ENCODE data around the gene TMEM263. TPM values are rescaled to one million over a fixed set of nuclear protein-coding genes. Genes with fewer than 3 reads are reported as not detected.

Gene TMEM263
- total RNA-seq, 1 experiment from 2014 or later: 11.8 TPM

GRCh38 chr12:106934277-106934676 lies 21.4 kb upstream of the TMEM263 start:
- no peaks in the 10 kb centered on the region for H4K20me1 ChIP-seq (ENCODE audit: control insufficient read depth, insufficient read depth, insufficient read length)
- DNase-seq: no peak
- H3K9me3 Mint-ChIP-seq: peaks cover 4 to 11% of the 10 kb centered on the region in 2 experiments; a peak in 3 of 5 replicates
- no peak overlapping the region for H2AFZ ChIP-seq (ENCODE audit: low read length)
- H3T11ph ChIP-seq (ENCODE audit: low read length): no peak overlapping the region
- no peaks in the 10 kb centered on the region; the same call in 1 of the 2 replicates for H3K27me3 Mint-ChIP-seq (ENCODE audit: low read depth)
- H2BK120ac ChIP-seq (ENCODE audit: low read depth, low read length, poor library complexity, severe bottlenecking): no peak overlapping the region
- no peak overlapping the region for H4K5ac ChIP-seq (ENCODE audit: insufficient read length, low read depth, low read length)
- no peaks in the 10 kb centered on the region for H3K4me1 ChIP-seq (ENCODE audit: insufficient read depth, low read length)
- no peak overlapping the region for H4K8ac ChIP-seq (replicated peaks; ENCODE audit: insufficient read length, low read depth, low read length)
- H3K56ac ChIP-seq (ENCODE audit: insufficient read length, low read depth, low read length): no peak overlapping the region
- no peak overlapping the region for H2AK5ac ChIP-seq (ENCODE audit: insufficient read length, low read length)
- H3K4ac ChIP-seq (ENCODE audit: low read depth, low read length): no peak overlapping the region
- H4K91ac ChIP-seq (ENCODE audit: insufficient read length, low read depth, low read length): no peak overlapping the region
- H3K18ac ChIP-seq (ENCODE audit: insufficient read length, low read depth, low read length): no peak overlapping the region
- H2BK20ac ChIP-seq (ENCODE audit: low read depth, low read length, poor library complexity, severe bottlenecking): no peak overlapping the region
- no peak for TF ChIP-seq CTCF (conservative IDR thresholded peaks at IDR 0.05)
- no peaks in the 10 kb centered on the region for H3K79me2 ChIP-seq (ENCODE audit: insufficient read depth, low read length)
- no peak overlapping the region for H2BK5ac ChIP-seq (ENCODE audit: insufficient read length, low read length)
- H3K23ac ChIP-seq (ENCODE audit: insufficient read length, low read depth, low read length): no peak overlapping the region
- no peak overlapping the region for H2BK15ac ChIP-seq (ENCODE audit: low read depth, low read length)
- H2BK12ac ChIP-seq (ENCODE audit: insufficient read length, low read depth, low read length): no peak overlapping the region
- no peaks in the 10 kb centered on the region for H3K27me3 ChIP-seq (ENCODE audit: insufficient read depth, low read length)
- H3K9ac ChIP-seq (ENCODE audit: extremely low read depth, insufficient read length, low read length): no peak overlapping the region
- WGBS (ENCODE audit: extremely low coverage, insufficient read length, low lambda C conversion rate): no CpG with 5 or more reads among the region's 3 CpGs
- H3K36me3 Mint-ChIP-seq (ENCODE audit: insufficient read depth in 1 of 3, low read depth in 3 of 3): peaks cover 1 to 4% (median 2%) of the 10 kb centered on the region in 3 experiments; a peak in 3 of 7 replicates
- no peak overlapping the region for H3K27ac Mint-ChIP-seq
- no peak overlapping the region for H3K4me3 Mint-ChIP-seq
- H3K4me2 ChIP-seq (ENCODE audit: insufficient read depth, insufficient read length, low read length): no peak overlapping the region
- H3K14ac ChIP-seq (ENCODE audit: insufficient read depth, low read length): no peak overlapping the region
- no peaks in the 10 kb centered on the region for H3K79me1 ChIP-seq (ENCODE audit: insufficient read depth, low read depth, low read length, poor library complexity, severe bottlenecking)
- H3K9me3 ChIP-seq (ENCODE audit: control insufficient read depth, low read depth, low read length): no peaks in the 10 kb centered on the region
- H3K27ac ChIP-seq (ENCODE audit: insufficient read length, low read depth, low read length): no peak overlapping the region
- H3K23me2 ChIP-seq (ENCODE audit: insufficient read length, low read depth, low read length, poor library complexity, severe bottlenecking): no peaks in the 10 kb centered on the region
- H3K4me1 Mint-ChIP-seq: no peaks in the 10 kb centered on the region

Data from H9 (cell line).